ENCODE results near the gene PAK4. TPM values are rescaled to one million over a fixed set of nuclear protein-coding genes. Genes with fewer than 3 reads are reported as not detected.

Gene PAK4
- total RNA-seq, 1 donor: 7.0 TPM

- no peak for DNase-seq (ENCODE audit: low read depth in 2 of 3, low spot score in 2 of 3)
Observed at GRCh38 chr19:39160889-39161672, 35.5 kb downstream of the PAK4 start.

- DNase-seq (ENCODE audit: low read depth in 2 of 3, low spot score in 2 of 3): no peak
Observed at GRCh38 chr19:39162441-39163043, 37.0 kb downstream of the PAK4 start.

- no peak for DNase-seq (ENCODE audit: low read depth in 2 of 3, low spot score in 2 of 3)
Observed at GRCh38 chr19:39163621-39164020, 38.0 kb downstream of the PAK4 start.

GRCh38 chr19:39164289-39164688 is 38.7 kb downstream of the PAK4 start:
- DNase-seq (ENCODE audit: low read depth in 2 of 3, low spot score in 2 of 3): no peak

- no peak for DNase-seq (ENCODE audit: low read depth in 2 of 3, low spot score in 2 of 3)
Observed at GRCh38 chr19:39165857-39166256, 40.3 kb downstream of the PAK4 start.

- no peak for DNase-seq (ENCODE audit: low read depth in 2 of 3, low spot score in 2 of 3)
Observed at GRCh38 chr19:39166571-39167391, 41.2 kb downstream of the PAK4 start.

- DNase-seq (ENCODE audit: low read depth in 2 of 3, low spot score in 2 of 3): no peak
Observed at GRCh38 chr19:39167461-39168257, 42.1 kb downstream of the PAK4 start.

- no peak for DNase-seq (ENCODE audit: low read depth in 2 of 3, low spot score in 2 of 3)
Observed at GRCh38 chr19:39168258-39169142, 42.9 kb downstream of the PAK4 start.

- no peak for DNase-seq (ENCODE audit: low read depth in 2 of 3, low spot score in 2 of 3)
Observed at GRCh38 chr19:39169143-39169810, 43.7 kb downstream of the PAK4 start.

- DNase-seq (ENCODE audit: low read depth in 2 of 3, low spot score in 2 of 3): no peak
Observed at GRCh38 chr19:39170386-39171231, 45.0 kb downstream of the PAK4 start.

GRCh38 chr19:39171479-39172465 is 46.2 kb downstream of the PAK4 start:
- no peak for DNase-seq (ENCODE audit: low read depth in 2 of 3, low spot score in 2 of 3)

GRCh38 chr19:39172700-39173501 is 47.3 kb downstream of the PAK4 start:
- no peak for DNase-seq (ENCODE audit: low read depth in 2 of 3, low spot score in 2 of 3)

GRCh38 chr19:39173502-39173991 is 48.0 kb downstream of the PAK4 start:
- DNase-seq (ENCODE audit: low read depth in 2 of 3, low spot score in 2 of 3): no peak

- no peak for DNase-seq (ENCODE audit: low read depth in 2 of 3, low spot score in 2 of 3)
Observed at GRCh38 chr19:39174142-39174541, 48.6 kb downstream of the PAK4 start.

- DNase-seq (ENCODE audit: low read depth in 2 of 3, low spot score in 2 of 3): no peak
Observed at GRCh38 chr19:39174558-39175544, 49.3 kb downstream of the PAK4 start.

All from hematopoietic multipotent progenitor cell (in vitro differentiated cells).